H1 (cell line): ENCODE results near the gene ZNF789.

Experiments used
- PHF8 ChIP-seq: fragments of 200-600 bp; sonication (generic); conservative IDR thresholded peaks from 2 replicates; pipeline ENCODE4 v1.7.1; 2012; ENCODE audit warnings: low read depth, mild to moderate bottlenecking, inconsistent platforms, low read length, moderate library complexity
- SP2 ChIP-seq: IDR thresholded peaks from 2 replicates; pipeline ENCODE4 v1.6.1; 2012; ENCODE audit warnings: mild to moderate bottlenecking, low read length, inconsistent platforms
- ZNF274 ChIP-seq: IDR thresholded peaks from 2 replicates; pipeline ENCODE4 v1.7.0; 2012; ENCODE audit warnings: low read length, borderline replicate concordance; ENCODE audit errors: extremely low read depth
- TF ChIP-seq, protein P1 (sequence below), 3 experiments: IDR thresholded peaks; 1 replicate in 2 of 3; 2 replicates in 1 of 3; pipeline versions ENCODE4 v1.5.1 to v1.6.1; 2011; ENCODE audit warnings: low read length in 3 of 3, mild to moderate bottlenecking in 3 of 3, inconsistent platforms in 2 of 3, low read depth in 1 of 3, moderate library complexity in 1 of 3; ENCODE audit not compliant: insufficient read depth in 1 of 3; ENCODE audit errors: control extremely low read depth in 1 of 3

- TF ChIP-seq, protein P1, sequence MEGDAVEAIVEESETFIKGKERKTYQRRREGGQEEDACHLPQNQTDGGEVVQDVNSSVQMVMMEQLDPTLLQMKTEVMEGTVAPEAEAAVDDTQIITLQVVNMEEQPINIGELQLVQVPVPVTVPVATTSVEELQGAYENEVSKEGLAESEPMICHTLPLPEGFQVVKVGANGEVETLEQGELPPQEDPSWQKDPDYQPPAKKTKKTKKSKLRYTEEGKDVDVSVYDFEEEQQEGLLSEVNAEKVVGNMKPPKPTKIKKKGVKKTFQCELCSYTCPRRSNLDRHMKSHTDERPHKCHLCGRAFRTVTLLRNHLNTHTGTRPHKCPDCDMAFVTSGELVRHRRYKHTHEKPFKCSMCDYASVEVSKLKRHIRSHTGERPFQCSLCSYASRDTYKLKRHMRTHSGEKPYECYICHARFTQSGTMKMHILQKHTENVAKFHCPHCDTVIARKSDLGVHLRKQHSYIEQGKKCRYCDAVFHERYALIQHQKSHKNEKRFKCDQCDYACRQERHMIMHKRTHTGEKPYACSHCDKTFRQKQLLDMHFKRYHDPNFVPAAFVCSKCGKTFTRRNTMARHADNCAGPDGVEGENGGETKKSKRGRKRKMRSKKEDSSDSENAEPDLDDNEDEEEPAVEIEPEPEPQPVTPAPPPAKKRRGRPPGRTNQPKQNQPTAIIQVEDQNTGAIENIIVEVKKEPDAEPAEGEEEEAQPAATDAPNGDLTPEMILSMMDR (IDR thresholded peaks at IDR 0.05; ENCODE audit: control extremely low read depth in 1 of 3, insufficient read depth in 1 of 3, low read depth in 1 of 3, low read length in 3 of 3): no peak
- TF ChIP-seq PHF8 (no peak), ZNF274 (no peak), SP2 (no peak)
Measured at GRCh38 chr7:99514050-99514449, 41.4 kb downstream of the ZNF789 start.
